Ishikawa (cell line): ENCODE data around the gene IFNK.

Source experiments
- CEBPB ChIP-seq: IDR thresholded peaks from 2 replicates; pipeline ENCODE4 v1.6.1; 2012
- CREB1 ChIP-seq: IDR thresholded peaks from 2 replicates; pipeline ENCODE4 v1.6.1; 2012; ENCODE audit warnings: low read depth
- EGR1 ChIP-seq: IDR thresholded peaks from 2 replicates; pipeline ENCODE4 v1.6.1; 2012
- EP300 ChIP-seq: IDR thresholded peaks from 2 replicates; pipeline ENCODE4 v1.6.1; 2012; ENCODE audit warnings: borderline replicate concordance
- FOXM1 ChIP-seq: IDR thresholded peaks from 2 replicates; pipeline ENCODE4 v1.6.1; 2012; ENCODE audit warnings: low read depth, borderline replicate concordance
- MAX ChIP-seq: IDR thresholded peaks from 2 replicates; pipeline ENCODE4 v1.6.1; 2012
- NFIC ChIP-seq: IDR thresholded peaks from 2 replicates; pipeline ENCODE4 v1.6.1; 2012
- RAD21 ChIP-seq: IDR thresholded peaks from 2 replicates; pipeline ENCODE4 v1.6.1; 2012; ENCODE audit warnings: low read depth
- REST ChIP-seq: IDR thresholded peaks from 2 replicates; pipeline ENCODE4 v1.6.1; 2012; ENCODE audit warnings: low read depth, mild to moderate bottlenecking
- TAF1 ChIP-seq: IDR thresholded peaks from 2 replicates; pipeline ENCODE4 v1.6.1; 2012; ENCODE audit warnings: low read depth, mild to moderate bottlenecking
- TCF12 ChIP-seq: IDR thresholded peaks from 2 replicates; pipeline ENCODE4 v1.6.1; 2012; ENCODE audit warnings: low read depth
- TEAD4 ChIP-seq: IDR thresholded peaks from 2 replicates; pipeline ENCODE4 v1.6.1; 2012
- YY1 ChIP-seq: IDR thresholded peaks from 2 replicates; pipeline ENCODE4 v1.6.1; 2012; ENCODE audit warnings: low read depth
- ZBTB7A ChIP-seq: IDR thresholded peaks from 2 replicates; pipeline ENCODE4 v1.6.1; 2012; ENCODE audit warnings: low read depth
- TF ChIP-seq, protein P1 (sequence below): IDR thresholded peaks from 2 replicates; pipeline ENCODE4 v1.6.1; 2012

Gene IFNK

DNA sequence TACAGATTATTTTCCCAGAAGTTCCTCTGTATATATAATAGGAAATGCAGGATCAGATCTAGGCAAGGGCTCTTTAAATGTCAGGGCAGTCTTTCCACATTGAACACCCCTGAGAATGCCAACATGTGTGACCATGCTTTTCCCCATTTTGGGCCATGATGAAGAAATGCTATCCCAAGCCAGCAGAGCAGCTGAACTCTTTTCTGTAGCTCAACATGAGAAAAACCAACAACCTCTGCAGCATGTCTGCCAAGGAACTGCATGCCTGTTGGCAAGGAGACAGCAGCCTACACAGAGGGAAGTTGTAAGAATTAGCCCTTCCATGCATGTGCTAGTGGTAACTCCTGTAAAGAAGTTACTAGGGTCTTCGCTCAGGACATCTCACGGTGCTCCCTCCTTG is 9.5 kb upstream of the IFNK start:
- TF ChIP-seq MAX (no peak), YY1 (no peak), CEBPB (no peak), CREB1 (no peak), NFIC (no peak), ZBTB7A (no peak), RAD21 (no peak), EP300 (no peak), TEAD4 (no peak), REST (no peak), EGR1 (no peak), FOXM1 (no peak), TAF1 (no peak), TCF12 (no peak)
- TF ChIP-seq, protein P1, sequence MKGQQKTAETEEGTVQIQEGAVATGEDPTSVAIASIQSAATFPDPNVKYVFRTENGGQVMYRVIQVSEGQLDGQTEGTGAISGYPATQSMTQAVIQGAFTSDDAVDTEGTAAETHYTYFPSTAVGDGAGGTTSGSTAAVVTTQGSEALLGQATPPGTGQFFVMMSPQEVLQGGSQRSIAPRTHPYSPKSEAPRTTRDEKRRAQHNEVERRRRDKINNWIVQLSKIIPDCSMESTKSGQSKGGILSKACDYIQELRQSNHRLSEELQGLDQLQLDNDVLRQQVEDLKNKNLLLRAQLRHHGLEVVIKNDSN: no peak

GRCh38 chr9:27518006-27518405 is 6.1 kb upstream of the IFNK start:
- TF ChIP-seq EP300: no peak

DNA sequence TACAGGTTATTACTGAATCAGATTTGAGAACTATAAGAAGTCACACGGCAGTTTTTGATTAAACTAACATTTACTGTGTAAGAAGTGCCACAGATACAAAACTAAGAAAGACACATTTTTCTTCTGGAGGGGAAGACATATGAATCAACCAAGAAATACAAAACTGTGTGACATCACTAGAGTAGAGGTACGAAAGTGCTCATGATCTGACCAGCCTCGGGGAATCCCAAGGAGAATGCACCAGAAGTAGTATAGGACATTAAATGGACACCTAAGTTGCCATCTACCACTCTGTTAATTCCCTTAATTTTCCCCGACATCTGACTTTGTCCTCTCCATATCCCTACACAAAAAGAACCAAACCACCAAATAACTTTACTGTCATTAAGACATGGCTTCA is 5.3 kb upstream of the IFNK start:
- TF ChIP-seq EGR1: no peak
- TF ChIP-seq, protein P1: no peak
- TF ChIP-seq EP300: no peak
- TF ChIP-seq TAF1: no peak
- TF ChIP-seq YY1: no peak
- TF ChIP-seq TEAD4: no peak
- TF ChIP-seq FOXM1: no peak
- TF ChIP-seq RAD21: no peak

DNA sequence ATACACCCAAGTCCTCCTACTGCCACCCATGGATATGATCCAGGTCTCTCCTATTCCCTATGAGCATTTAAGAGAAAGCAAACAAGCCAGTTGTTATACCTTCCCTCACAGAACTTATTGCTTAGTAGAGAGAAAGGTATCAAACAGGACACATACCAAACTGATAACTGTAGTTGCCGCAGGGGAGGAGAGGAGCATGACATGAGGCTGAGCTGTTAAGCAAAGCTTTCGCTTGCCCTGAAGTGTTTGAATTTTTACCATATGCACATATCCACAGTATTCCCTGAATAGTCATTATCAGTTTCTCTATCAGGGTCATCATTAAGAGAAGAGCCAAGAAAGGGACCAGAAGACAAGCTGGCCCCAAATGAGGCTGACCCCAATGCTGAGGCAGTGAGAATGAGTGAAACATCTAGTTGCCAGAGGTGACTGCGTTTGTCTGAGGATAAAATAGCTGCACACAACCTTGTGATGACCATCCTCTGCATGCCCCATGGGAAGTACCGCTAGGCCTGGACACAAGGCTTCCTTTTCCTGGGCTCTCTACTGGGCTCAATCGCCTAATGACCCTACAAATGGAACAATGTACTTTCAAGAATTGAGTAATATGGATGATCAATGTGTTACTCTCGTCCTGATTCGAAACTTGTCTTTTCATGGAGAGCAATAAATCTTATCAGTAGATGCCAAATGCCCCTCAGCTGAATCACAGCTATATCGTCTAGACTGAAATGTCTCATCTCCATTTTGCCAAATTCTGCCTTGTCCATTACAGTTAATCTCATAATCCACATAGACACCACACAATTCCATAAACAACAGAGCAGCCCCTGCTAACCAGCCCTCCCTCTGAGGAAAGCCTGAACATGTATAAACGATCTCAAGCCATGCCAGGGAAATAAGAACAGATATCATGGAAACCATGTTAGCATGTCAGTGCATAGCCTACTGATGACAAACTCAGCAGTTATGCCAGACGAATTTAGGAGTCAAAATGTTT is 4.3 kb upstream of the IFNK start:
- no peak for TF ChIP-seq NFIC
- TF ChIP-seq ZBTB7A: no peak
- no peak for TF ChIP-seq FOXM1
- no peak for TF ChIP-seq TEAD4
- no peak for TF ChIP-seq EGR1
- TF ChIP-seq CREB1: no peak
- no peak for TF ChIP-seq TAF1
- no peak for TF ChIP-seq TCF12
- TF ChIP-seq REST: no peak
- TF ChIP-seq, protein P1: no peak
- TF ChIP-seq EP300: no peak
- no peak for TF ChIP-seq MAX
- no peak for TF ChIP-seq CEBPB
- TF ChIP-seq RAD21: no peak
- no peak for TF ChIP-seq YY1

- TF ChIP-seq REST (peak; percentile 60), RAD21 (no peak)
Observed at GRCh38 chr9:27520986-27521385, 3.1 kb upstream of the IFNK start.
